Mesenchymal stem cell (in vitro differentiated cells and primary cell): ENCODE measurements around the gene GPC1.
A peak's percentile ranks its signal among the peaks of the same experiment; 100 is the strongest.

Experiments used
- DNase-seq: peaks from one replicate; pipeline ENCODE4 v3.0.0-alpha.2; 2013
- H2AFZ ChIP-seq: one replicate; pipeline ENCODE4 v1.6.1; 2013; ENCODE audit warnings: low read depth, mild to moderate bottlenecking, control low read depth, inconsistent platforms, low read length, moderate library complexity
- H2AK5ac ChIP-seq: 2 replicates; pipeline ENCODE4 v1.6.1; 2013; ENCODE audit warnings: low read length, moderate library complexity, mild to moderate bottlenecking, inconsistent platforms; ENCODE audit not compliant: severe bottlenecking
- H2BK120ac ChIP-seq: one replicate; pipeline ENCODE4 v1.6.1; 2013; ENCODE audit warnings: low read depth, mild to moderate bottlenecking, inconsistent platforms, low read length, moderate library complexity
- H2BK12ac ChIP-seq, 2 experiments: one replicate each; pipeline ENCODE4 v1.6.1; 2013; ENCODE audit warnings: inconsistent platforms in 2 of 2, low read length in 2 of 2, mild to moderate bottlenecking in 2 of 2, moderate library complexity in 2 of 2, control low read depth in 1 of 2
- H2BK15ac ChIP-seq: one replicate; pipeline ENCODE4 v1.6.1; 2013; ENCODE audit warnings: mild to moderate bottlenecking, low read depth, inconsistent platforms; ENCODE audit not compliant: poor library complexity, severe bottlenecking
- H2BK5ac ChIP-seq: 2 replicates; pipeline ENCODE4 v1.6.1; 2013; ENCODE audit warnings: low read depth, mild to moderate bottlenecking, low read length, control low read depth, inconsistent platforms; ENCODE audit not compliant: poor library complexity, severe bottlenecking
- H3K14ac ChIP-seq, 2 experiments: one replicate each; pipeline ENCODE4 v1.6.1; 2013; ENCODE audit warnings: inconsistent platforms in 2 of 2, low read length in 2 of 2, control low read depth in 1 of 2, mild to moderate bottlenecking in 1 of 2, moderate library complexity in 1 of 2
- H3K18ac ChIP-seq, 2 experiments: one replicate each; pipeline ENCODE4 v1.6.1; 2013; ENCODE audit warnings: inconsistent platforms in 2 of 2, low read length in 2 of 2, control low read depth in 1 of 2, low read depth in 1 of 2, mild to moderate bottlenecking in 1 of 2
- H3K23ac ChIP-seq, 2 experiments: one replicate each; pipeline ENCODE4 v1.6.1; 2013; ENCODE audit warnings: inconsistent platforms in 2 of 2, low read length in 2 of 2, mild to moderate bottlenecking in 2 of 2, moderate library complexity in 2 of 2, control low read depth in 1 of 2
- H3K27ac ChIP-seq: 2 replicates; pipeline ENCODE4 v1.5.1; 2013; ENCODE audit warnings: mild to moderate bottlenecking, moderate library complexity, low read length, control low read depth, inconsistent platforms; ENCODE audit not compliant: poor library complexity, severe bottlenecking
- H3K27me3 ChIP-seq, 2 experiments: 2 replicates each; pipeline versions ENCODE4 v1.6.1 to v1.7.0; 2013; ENCODE audit warnings: low read length in 2 of 2, mild to moderate bottlenecking in 2 of 2, moderate library complexity in 2 of 2, control low read depth in 1 of 2, inconsistent platforms in 1 of 2; ENCODE audit not compliant: control insufficient read depth in 1 of 2, insufficient read depth in 1 of 2
- H3K36me3 ChIP-seq, 2 experiments: 2 replicates each; pipeline versions ENCODE4 v1.6.1 to v1.7.0; 2013; ENCODE audit warnings: low read length in 2 of 2, control low read depth in 1 of 2, inconsistent platforms in 1 of 2, low read depth in 1 of 2, mild to moderate bottlenecking in 1 of 2; ENCODE audit not compliant: insufficient read depth in 2 of 2, control insufficient read depth in 1 of 2
- H3K4ac ChIP-seq, 2 experiments: one replicate each; pipeline ENCODE4 v1.6.1; 2013; ENCODE audit warnings: inconsistent platforms in 2 of 2, low read length in 2 of 2, mild to moderate bottlenecking in 2 of 2, moderate library complexity in 2 of 2, control low read depth in 1 of 2, low read depth in 1 of 2
- H3K4me1 ChIP-seq: 2 replicates; pipeline ENCODE4 v1.6.1; 2013; ENCODE audit warnings: low read depth, low read length, control low read depth; ENCODE audit not compliant: control insufficient read depth, insufficient read depth
- H3K4me2 ChIP-seq: 2 replicates; pipeline ENCODE4 v1.6.1; 2013; ENCODE audit warnings: low read length, mild to moderate bottlenecking, inconsistent platforms; ENCODE audit not compliant: poor library complexity, severe bottlenecking
- H3K4me3 ChIP-seq, 2 experiments: 2 replicates each; pipeline versions ENCODE4 v1.5.1 to v1.7.0; 2013; ENCODE audit warnings: low read length in 2 of 2, mild to moderate bottlenecking in 2 of 2, control low read depth in 1 of 2, low read depth in 1 of 2; ENCODE audit not compliant: insufficient read depth in 1 of 2
- H3K79me1 ChIP-seq: replicated peaks from 2 replicates; pipeline ENCODE4 v1.6.1; 2013; ENCODE audit warnings: mild to moderate bottlenecking, control low read depth, low read length, inconsistent platforms; ENCODE audit not compliant: poor library complexity, severe bottlenecking
- H3K9ac ChIP-seq: 2 replicates; pipeline ENCODE4 v1.7.0; 2013; ENCODE audit warnings: mild to moderate bottlenecking, low read length, moderate library complexity
- H3K9me3 ChIP-seq: 2 replicates; pipeline ENCODE4 v1.7.0; 2013; ENCODE audit warnings: mild to moderate bottlenecking, low read length; ENCODE audit not compliant: control insufficient read depth
- H4K8ac ChIP-seq: one replicate; pipeline ENCODE4 v1.6.1; 2013; ENCODE audit warnings: inconsistent platforms, mild to moderate bottlenecking, low read length, moderate library complexity
- H4K91ac ChIP-seq: one replicate; pipeline ENCODE4 v1.6.1; 2013; ENCODE audit warnings: mild to moderate bottlenecking, low read length, inconsistent platforms
- WGBS: methylation state at CpG from one replicate; pipeline ENCODE4 v1.1.7; 2013; ENCODE audit warnings: mixed read lengths; 5-methylcytosine and 5-hydroxymethylcytosine counted together

Gene GPC1

DNA sequence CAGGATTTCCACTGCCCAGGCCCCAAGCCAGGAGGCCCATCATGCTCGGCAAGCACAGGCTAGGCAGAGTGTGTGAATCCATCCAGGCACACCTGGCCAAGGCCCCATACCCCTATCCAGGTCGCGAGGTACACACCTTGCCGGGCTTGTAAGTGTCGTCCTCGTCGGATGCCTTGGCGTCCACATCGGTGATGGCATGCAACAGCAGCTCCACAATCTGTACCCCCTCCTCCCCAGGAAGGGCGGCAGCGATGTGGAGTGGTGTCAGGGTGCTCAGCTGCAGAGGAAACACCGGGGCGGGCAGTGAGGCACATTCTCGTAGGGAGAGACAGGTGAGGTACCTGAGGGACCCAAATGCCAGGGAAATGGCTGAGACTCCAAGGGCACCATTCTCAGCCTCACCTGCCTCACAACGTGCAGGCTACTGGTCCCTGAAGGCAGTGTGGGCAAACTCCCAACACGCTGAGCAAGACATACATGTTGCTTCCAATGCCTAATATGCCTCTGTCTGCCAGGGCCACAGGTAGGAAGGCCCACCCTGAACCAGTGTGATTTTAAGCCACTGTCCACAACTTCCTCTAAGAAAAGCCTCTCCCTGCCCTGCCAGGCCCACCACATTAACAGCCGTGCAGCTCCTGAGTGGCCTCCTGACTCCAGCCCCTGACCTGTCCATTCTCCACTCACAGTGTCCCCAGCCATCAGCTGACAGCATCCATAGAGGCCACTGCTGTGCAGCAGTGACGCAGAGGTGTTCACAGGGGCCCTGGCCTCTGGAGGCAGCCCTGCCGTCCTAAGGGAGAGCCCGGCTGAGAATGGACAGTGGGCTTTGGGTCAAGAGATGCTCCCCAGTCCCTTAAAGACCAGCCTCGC, 77.4 kb downstream of the GPC1 start:
- no peak overlapping the region for H3K9ac ChIP-seq
- DNase-seq, result no peak
- no peak overlapping the region for H3K4me2 ChIP-seq
- H2BK120ac ChIP-seq, result no peak overlapping the region
- no peaks in the 10 kb centered on the region for H3K9me3 ChIP-seq
- H3K4ac ChIP-seq, result no peak overlapping the region
- no peak overlapping the region for H3K27ac ChIP-seq
- WGBS, result 93% methylated on average over 21 of the region's 21 CpGs
- no peak overlapping the region for H3K18ac ChIP-seq
- no peak overlapping the region for H3K23ac ChIP-seq
- H2BK12ac ChIP-seq, result no peak overlapping the region
- no peak overlapping the region for H3K4me3 ChIP-seq
- no peak overlapping the region for H3K14ac ChIP-seq
- H3K36me3 ChIP-seq, result peaks cover 10 to 13% of the 10 kb centered on the region in 2 experiments
- peak overlapping the region; percentile 25 for H4K91ac ChIP-seq
- H3K4me1 ChIP-seq, result peaks cover 6% of the 10 kb centered on the region
- no peaks in the 10 kb centered on the region for H3K79me1 ChIP-seq
- no peak overlapping the region for H4K8ac ChIP-seq
- no peak overlapping the region for H2AFZ ChIP-seq
- H2BK5ac ChIP-seq, result no peak overlapping the region
- H2AK5ac ChIP-seq, result no peak overlapping the region
- no peak overlapping the region for H2BK15ac ChIP-seq
- no peaks in the 10 kb centered on the region for H3K27me3 ChIP-seq

DNA sequence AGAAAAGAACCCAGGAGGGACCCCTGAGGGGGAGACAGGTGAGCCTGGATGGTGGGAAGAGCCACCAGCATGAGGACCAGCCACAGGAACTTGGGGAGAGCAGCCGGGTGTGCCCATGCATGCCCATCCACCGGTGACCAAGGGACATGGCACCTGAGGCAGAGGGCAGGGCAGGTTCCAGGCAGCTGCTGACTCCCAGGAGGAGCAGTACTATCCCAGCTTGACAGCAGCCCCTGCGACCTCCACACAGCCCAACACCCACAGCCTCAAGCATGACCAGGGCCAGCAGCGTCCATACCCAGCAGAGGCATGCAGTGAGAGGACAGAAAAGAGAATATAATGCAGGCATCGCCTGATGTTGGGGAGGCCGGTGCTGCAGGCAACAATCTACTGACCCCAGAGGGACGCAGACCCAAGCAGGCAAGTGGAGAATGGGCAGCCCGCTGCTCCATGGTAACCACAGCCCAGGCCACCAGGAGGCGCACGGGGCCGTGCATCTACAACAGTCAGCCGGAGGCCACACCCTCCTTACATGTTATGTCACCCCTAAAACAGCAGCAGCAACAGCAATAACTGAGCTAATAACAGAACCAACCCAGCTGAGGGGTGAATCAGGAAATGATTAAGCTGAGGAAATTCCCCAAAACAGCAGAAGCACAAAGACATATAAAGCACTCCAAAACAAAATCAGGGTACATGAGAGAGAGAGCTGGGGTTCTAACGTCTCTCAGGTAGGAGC, 78.3 kb downstream of the GPC1 start:
- Histone ChIP-seq H2AK5ac (no peak overlapping the region), H2BK15ac (no peak overlapping the region), H4K8ac (no peak overlapping the region), H3K36me3 (peaks cover 9 to 13% of the 10 kb centered on the region in 2 experiments), H2AFZ (no peak overlapping the region), H3K4ac (no peak overlapping the region), H3K9me3 (no peaks in the 10 kb centered on the region), H2BK5ac (no peak overlapping the region), H3K9ac (peak overlapping the region; percentile 77), H4K91ac (no peak overlapping the region), H3K18ac (no peak overlapping the region), H3K27me3 (no peaks in the 10 kb centered on the region), H3K27ac (no peak overlapping the region), H3K4me2 (no peak overlapping the region), H3K4me1 (peaks cover 6% of the 10 kb centered on the region), H3K23ac (no peak overlapping the region), H2BK120ac (no peak overlapping the region), H3K14ac (peak overlapping the region in 1 of 2 experiments; percentile 44), H3K79me1 (no peaks in the 10 kb centered on the region), H3K4me3 (no peak overlapping the region), H2BK12ac (no peak overlapping the region)
- 60% methylated on average over 9 of the region's 13 CpGs for WGBS
- peak; percentile 74 for DNase-seq

DNA sequence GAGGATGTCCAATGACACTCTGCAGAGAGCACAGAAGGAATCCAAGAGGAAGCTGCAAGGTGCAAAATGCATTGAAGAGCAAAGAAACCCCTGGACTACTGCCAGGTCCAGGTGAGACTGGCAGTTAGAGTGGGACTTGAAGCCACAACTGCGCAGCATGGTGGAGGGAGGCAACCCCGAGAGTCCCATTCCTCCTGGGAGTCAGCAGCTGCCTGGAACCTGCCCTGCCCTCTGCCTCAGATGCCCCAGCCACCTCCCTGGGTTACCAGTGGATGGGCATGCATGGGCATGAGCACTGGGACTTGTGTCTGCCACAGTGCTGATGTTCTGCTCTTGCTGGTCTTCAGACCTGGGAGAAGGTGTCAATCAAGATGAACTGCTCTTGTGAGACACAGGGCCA, 79.2 kb downstream of the GPC1 start:
- H3K4ac ChIP-seq, result no peak overlapping the region
- 100% methylated on average over 2 of the region's 2 CpGs for WGBS
- no peak for DNase-seq

DNA sequence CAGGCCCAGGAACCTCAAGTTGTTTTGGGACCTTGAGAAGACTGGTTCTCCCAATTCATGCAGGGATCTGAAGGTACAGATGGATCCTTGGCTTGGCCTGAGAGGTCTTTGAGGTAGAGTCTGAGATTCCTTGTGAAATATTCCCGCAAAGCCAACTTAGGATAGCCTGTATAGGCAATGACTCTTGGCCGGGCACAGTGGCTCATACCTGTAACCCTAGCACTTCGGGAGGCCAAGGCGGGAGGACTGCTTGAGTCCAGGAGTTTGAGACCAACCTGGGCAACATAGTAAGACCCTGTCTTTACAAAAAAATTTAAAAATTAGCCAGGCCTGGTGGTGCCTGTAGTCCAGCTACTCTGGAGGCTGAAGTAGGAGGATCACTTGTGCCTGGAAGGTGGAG, 81.9 kb downstream of the GPC1 start:
- no peak overlapping the region for H2BK12ac ChIP-seq
- H3K4ac ChIP-seq, result no peak overlapping the region
- H2AK5ac ChIP-seq, result no peak overlapping the region
- H3K4me1 ChIP-seq, result peaks cover 9% of the 10 kb centered on the region
- H2BK120ac ChIP-seq, result no peak overlapping the region
- no peak overlapping the region for H4K8ac ChIP-seq
- peaks cover 4 to 7% of the 10 kb centered on the region in 2 experiments for H3K27me3 ChIP-seq
- no peak overlapping the region for H3K18ac ChIP-seq
- H3K36me3 ChIP-seq, result peaks cover under 1 to 3% of the 10 kb centered on the region in 2 experiments
- no peak for DNase-seq
- H3K79me1 ChIP-seq, result no peaks in the 10 kb centered on the region
- no peak overlapping the region for H4K91ac ChIP-seq
- no peak overlapping the region for H2AFZ ChIP-seq
- H3K9ac ChIP-seq, result no peak overlapping the region
- no peak overlapping the region for H3K14ac ChIP-seq
- no peak overlapping the region for H3K27ac ChIP-seq
- no peak overlapping the region for H2BK5ac ChIP-seq
- no peak overlapping the region for H3K23ac ChIP-seq
- H3K9me3 ChIP-seq, result no peaks in the 10 kb centered on the region
- H2BK15ac ChIP-seq, result no peak overlapping the region
- 81% methylated on average over 4 of the region's 4 CpGs for WGBS
- H3K4me3 ChIP-seq, result no peak overlapping the region
- H3K4me2 ChIP-seq, result no peak overlapping the region

More for the DNA sequence above, 79.2 kb downstream of the GPC1 start:
- H3K14ac ChIP-seq, result no peak overlapping the region
- H3K4me3 ChIP-seq, result no peak overlapping the region
- H3K9me3 ChIP-seq, result no peaks in the 10 kb centered on the region
- no peak overlapping the region for H2AFZ ChIP-seq
- H3K79me1 ChIP-seq, result no peaks in the 10 kb centered on the region
- H3K23ac ChIP-seq, result no peak overlapping the region
- peaks cover 5 to 11% of the 10 kb centered on the region in 2 experiments for H3K36me3 ChIP-seq
- no peak overlapping the region for H3K18ac ChIP-seq
- no peak overlapping the region for H2BK120ac ChIP-seq
- H2BK12ac ChIP-seq, result no peak overlapping the region
- H3K27me3 ChIP-seq, result no peaks in the 10 kb centered on the region
- no peak overlapping the region for H2BK5ac ChIP-seq
- no peak overlapping the region for H2AK5ac ChIP-seq
- H3K4me2 ChIP-seq, result no peak overlapping the region
- H4K8ac ChIP-seq, result no peak overlapping the region
- no peak overlapping the region for H3K27ac ChIP-seq
- peak overlapping the region; percentile 77 for H3K9ac ChIP-seq
- H4K91ac ChIP-seq, result no peak overlapping the region
- peaks cover 6% of the 10 kb centered on the region for H3K4me1 ChIP-seq
- H2BK15ac ChIP-seq, result no peak overlapping the region
